HepG2 (cell line): ENCODE results near the gene SLC4A11. TPM values are rescaled to one million over a fixed set of nuclear protein-coding genes. Genes with fewer than 3 reads are reported as not detected.
A peak's percentile ranks its signal among the peaks of the same experiment; 100 is the strongest.

Experiments
- HDAC6 ChIP-seq: fragments of 200-600 bp; sonication (generic); IDR thresholded peaks from 2 replicates; pipeline ENCODE4 v1.7.0; 2017; ENCODE audit warnings: mild to moderate bottlenecking, antibody characterized with exemption, low read length, low read depth
- KDM3A ChIP-seq: IDR thresholded peaks from 2 replicates; pipeline ENCODE4 v1.6.1; 2018; ENCODE audit warnings: low read depth, missing compliant biosample characterization
- NBN ChIP-seq: fragments of 450-650 bp; conservative IDR thresholded peaks from 2 replicates; pipeline ENCODE4 v1.6.1; 2017
- NFATC3 ChIP-seq: sonication (generic); formaldehyde crosslinking; IDR thresholded peaks from 2 replicates; pipeline ENCODE4 v1.5.1; 2020; ENCODE audit warnings: mild to moderate bottlenecking, missing genetic modification reagents
- TBX3 ChIP-seq: fragments of 450-650 bp; IDR thresholded peaks from 2 replicates; pipeline ENCODE4 v1.6.1; 2017; ENCODE audit warnings: antibody characterized with exemption, mild to moderate bottlenecking, inconsistent platforms, borderline replicate concordance
- ZNF446 ChIP-seq: sonication (generic); formaldehyde crosslinking; IDR thresholded peaks from 2 replicates; pipeline ENCODE4 v1.5.0; 2020; ENCODE audit warnings: mild to moderate bottlenecking, missing genetic modification reagents
- ZNF543 ChIP-seq: sonication (generic); formaldehyde crosslinking; IDR thresholded peaks from 2 replicates; pipeline ENCODE4 v1.4.0; 2020; ENCODE audit warnings: mild to moderate bottlenecking, missing genetic modification reagents
- ZNF547 ChIP-seq: sonication (generic); formaldehyde crosslinking; IDR thresholded peaks from 2 replicates; pipeline ENCODE4 v1.5.1; 2020; ENCODE audit warnings: mild to moderate bottlenecking, missing genetic modification reagents
- ZNF607 ChIP-seq: sonication (generic); formaldehyde crosslinking; IDR thresholded peaks from 2 replicates; pipeline ENCODE4 v1.5.1; 2020; ENCODE audit warnings: missing genetic modification reagents, mild to moderate bottlenecking, borderline replicate concordance
- ZNF709 ChIP-seq: sonication (generic); formaldehyde crosslinking; IDR thresholded peaks from 2 replicates; pipeline ENCODE4 v1.5.0; 2020; ENCODE audit warnings: mild to moderate bottlenecking, missing genetic modification reagents
- polyA plus RNA-seq, 8 experiments: library from polyadenylated mRNA; depleted of rRNA in 3 of 8; stranded (reverse) in 7 of 8; unstranded in 1 of 8; fragments of >200 nt; fragmentation: Illumina TruSeq in 4 of 8; extraction: Trizol in 4 of 8; gene quantifications; 2 replicates each; pipeline versions ENCODE4 v1.2.1 to v1.2.3, GENCODE V29; 2011 to 2016; ENCODE audit warnings: low read depth in 4 of 8, missing spikeins in 1 of 8, mixed read lengths in 1 of 8; ENCODE audit not compliant: insufficient read depth in 1 of 8
- total RNA-seq, 5 experiments: library from RNA; depleted of rRNA; stranded (reverse); fragments of >200 nt; fragmentation: Illumina TruSeq; extraction: Trizol; gene quantifications; 2 replicates each; pipeline ENCODE4 v1.2.3, GENCODE V29; 2016; ENCODE audit warnings: low read depth in 1 of 5
- TF ChIP-seq, protein P1 (sequence below): sonication (generic); formaldehyde crosslinking; IDR thresholded peaks from 2 replicates; pipeline ENCODE4 v1.4.0; 2020; ENCODE audit warnings: missing genetic modification reagents, mild to moderate bottlenecking, borderline replicate concordance
- TF ChIP-seq, protein P2 (sequence below): sonication (generic); formaldehyde crosslinking; IDR thresholded peaks from 2 replicates; pipeline ENCODE4 v1.9.0; 2022; ENCODE audit warnings: low read depth, missing genetic modification reagents
- TF ChIP-seq, protein P3 (sequence below): fragments of 450-650 bp; IDR thresholded peaks from 2 replicates; pipeline ENCODE4 v1.6.1; 2017; ENCODE audit warnings: mild to moderate bottlenecking
- TF ChIP-seq, protein P4 (sequence below), 2 experiments: IDR thresholded peaks; 2 replicates each; pipeline ENCODE4 v1.6.1; 2011 to 2012; ENCODE audit warnings: low read length in 2 of 2, borderline replicate concordance in 1 of 2, low read depth in 1 of 2, mild to moderate bottlenecking in 1 of 2, moderate library complexity in 1 of 2
- TF ChIP-seq, protein P5 (sequence below): sonication (generic); formaldehyde crosslinking; IDR thresholded peaks from 2 replicates; pipeline ENCODE4 v1.4.0; 2020; ENCODE audit warnings: mild to moderate bottlenecking, missing genetic modification reagents

Gene SLC4A11
- total and polyA plus RNA-seq, 2 of the 13 experiments (the other 11 are each of a cell fraction or from before 2014, with no cell fraction given) = 3.9 to 27.0 TPM

DNA sequence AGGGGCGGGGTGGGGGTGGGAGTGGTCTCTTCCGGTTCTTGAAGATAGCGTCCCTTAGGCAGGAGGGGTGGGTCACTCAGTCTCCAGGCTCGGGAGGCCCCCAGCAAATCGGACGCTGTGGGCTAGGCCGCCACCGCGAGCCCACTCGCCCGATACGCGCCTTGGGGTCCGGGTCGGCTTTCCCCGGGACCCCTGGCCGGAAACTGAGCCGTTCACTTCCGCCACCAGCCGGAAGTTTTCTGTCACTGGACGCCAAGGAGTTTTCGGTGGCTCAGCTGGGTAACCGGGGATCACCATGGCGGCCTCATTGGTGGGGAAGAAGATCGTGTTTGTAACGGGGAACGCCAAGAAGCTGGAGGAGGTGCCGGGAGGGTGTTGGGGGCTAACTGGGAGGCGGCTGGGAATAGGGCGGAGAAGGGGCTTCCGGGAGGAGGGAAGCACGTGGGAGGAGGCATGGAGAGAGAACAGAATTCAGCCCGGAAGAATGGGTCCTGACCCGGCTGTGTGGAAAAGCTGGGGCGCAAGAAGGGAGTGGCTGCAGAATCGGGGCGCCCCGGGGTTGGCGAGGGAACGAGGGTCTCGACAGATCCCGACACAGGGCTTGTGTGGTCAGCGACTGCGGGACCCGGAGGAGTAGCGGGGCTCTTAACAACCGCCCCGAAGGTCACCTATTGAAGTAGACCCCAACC is 29.6 kb downstream of the SLC4A11 start, which contains the start of gene ITPA (continued):
- TF ChIP-seq, protein P1, sequence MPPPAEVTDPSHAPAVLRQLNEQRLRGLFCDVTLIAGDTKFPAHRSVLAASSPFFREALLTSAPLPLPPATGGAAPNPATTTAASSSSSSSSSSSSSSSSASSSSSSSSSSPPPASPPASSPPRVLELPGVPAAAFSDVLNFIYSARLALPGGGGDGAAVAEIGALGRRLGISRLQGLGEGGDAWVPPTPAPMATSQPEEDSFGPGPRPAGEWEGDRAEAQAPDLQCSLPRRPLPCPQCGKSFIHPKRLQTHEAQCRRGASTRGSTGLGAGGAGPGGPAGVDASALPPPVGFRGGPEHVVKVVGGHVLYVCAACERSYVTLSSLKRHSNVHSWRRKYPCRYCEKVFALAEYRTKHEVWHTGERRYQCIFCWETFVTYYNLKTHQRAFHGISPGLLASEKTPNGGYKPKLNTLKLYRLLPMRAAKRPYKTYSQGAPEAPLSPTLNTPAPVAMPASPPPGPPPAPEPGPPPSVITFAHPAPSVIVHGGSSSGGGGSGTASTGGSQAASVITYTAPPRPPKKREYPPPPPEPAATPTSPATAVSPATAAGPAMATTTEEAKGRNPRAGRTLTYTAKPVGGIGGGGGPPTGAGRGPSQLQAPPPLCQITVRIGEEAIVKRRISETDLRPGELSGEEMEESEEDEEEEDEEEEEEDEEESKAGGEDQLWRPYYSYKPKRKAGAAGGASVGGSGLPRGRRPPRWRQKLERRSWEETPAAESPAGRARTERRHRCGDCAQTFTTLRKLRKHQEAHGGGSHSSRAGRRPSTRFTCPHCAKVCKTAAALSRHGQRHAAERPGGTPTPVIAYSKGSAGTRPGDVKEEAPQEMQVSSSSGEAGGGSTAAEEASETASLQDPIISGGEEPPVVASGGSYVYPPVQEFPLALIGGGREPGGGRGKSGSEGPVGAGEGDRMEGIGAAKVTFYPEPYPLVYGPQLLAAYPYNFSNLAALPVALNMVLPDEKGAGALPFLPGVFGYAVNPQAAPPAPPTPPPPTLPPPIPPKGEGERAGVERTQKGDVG (CRISPR knock-in tag) = peak; percentile 89
- peak; percentile 21; the same call in 1 of the 2 replicates for TF ChIP-seq ZNF547 (CRISPR knock-in tag)
- TF ChIP-seq NFATC3 (CRISPR knock-in tag) = no peak; the same call in 1 of the 2 replicates
- peak; percentile 56; the same call in 1 of the 2 replicates for TF ChIP-seq KDM3A (CRISPR knock-in tag)
- TF ChIP-seq HDAC6 = no peak
- TF ChIP-seq ZNF446 (CRISPR knock-in tag) = peak; percentile 12; the same call in 1 of the 2 replicates
- TF ChIP-seq, protein P2, sequence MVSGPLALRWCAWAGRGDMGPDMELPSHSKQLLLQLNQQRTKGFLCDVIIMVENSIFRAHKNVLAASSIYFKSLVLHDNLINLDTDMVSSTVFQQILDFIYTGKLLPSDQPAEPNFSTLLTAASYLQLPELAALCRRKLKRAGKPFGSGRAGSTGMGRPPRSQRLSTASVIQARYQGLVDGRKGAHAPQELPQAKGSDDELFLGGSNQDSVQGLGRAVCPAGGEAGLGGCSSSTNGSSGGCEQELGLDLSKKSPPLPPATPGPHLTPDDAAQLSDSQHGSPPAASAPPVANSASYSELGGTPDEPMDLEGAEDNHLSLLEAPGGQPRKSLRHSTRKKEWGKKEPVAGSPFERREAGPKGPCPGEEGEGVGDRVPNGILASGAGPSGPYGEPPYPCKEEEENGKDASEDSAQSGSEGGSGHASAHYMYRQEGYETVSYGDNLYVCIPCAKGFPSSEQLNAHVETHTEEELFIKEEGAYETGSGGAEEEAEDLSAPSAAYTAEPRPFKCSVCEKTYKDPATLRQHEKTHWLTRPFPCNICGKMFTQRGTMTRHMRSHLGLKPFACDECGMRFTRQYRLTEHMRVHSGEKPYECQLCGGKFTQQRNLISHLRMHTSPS (CRISPR knock-in tag) = no peak; the same call in 1 of the 2 replicates
- peak; percentile 85; the same call in 1 of the 2 replicates for TF ChIP-seq ZNF543 (CRISPR knock-in tag)
- no peak for TF ChIP-seq ZNF607 (CRISPR knock-in tag)
- TF ChIP-seq, protein P3, sequence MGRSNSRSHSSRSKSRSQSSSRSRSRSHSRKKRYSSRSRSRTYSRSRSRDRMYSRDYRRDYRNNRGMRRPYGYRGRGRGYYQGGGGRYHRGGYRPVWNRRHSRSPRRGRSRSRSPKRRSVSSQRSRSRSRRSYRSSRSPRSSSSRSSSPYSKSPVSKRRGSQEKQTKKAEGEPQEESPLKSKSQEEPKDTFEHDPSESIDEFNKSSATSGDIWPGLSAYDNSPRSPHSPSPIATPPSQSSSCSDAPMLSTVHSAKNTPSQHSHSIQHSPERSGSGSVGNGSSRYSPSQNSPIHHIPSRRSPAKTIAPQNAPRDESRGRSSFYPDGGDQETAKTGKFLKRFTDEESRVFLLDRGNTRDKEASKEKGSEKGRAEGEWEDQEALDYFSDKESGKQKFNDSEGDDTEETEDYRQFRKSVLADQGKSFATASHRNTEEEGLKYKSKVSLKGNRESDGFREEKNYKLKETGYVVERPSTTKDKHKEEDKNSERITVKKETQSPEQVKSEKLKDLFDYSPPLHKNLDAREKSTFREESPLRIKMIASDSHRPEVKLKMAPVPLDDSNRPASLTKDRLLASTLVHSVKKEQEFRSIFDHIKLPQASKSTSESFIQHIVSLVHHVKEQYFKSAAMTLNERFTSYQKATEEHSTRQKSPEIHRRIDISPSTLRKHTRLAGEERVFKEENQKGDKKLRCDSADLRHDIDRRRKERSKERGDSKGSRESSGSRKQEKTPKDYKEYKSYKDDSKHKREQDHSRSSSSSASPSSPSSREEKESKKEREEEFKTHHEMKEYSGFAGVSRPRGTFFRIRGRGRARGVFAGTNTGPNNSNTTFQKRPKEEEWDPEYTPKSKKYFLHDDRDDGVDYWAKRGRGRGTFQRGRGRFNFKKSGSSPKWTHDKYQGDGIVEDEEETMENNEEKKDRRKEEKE = no peak
- no peak for TF ChIP-seq NBN
- peak; percentile 54; the same call in 1 of the 2 replicates for TF ChIP-seq ZNF709
- TF ChIP-seq, protein P4, sequence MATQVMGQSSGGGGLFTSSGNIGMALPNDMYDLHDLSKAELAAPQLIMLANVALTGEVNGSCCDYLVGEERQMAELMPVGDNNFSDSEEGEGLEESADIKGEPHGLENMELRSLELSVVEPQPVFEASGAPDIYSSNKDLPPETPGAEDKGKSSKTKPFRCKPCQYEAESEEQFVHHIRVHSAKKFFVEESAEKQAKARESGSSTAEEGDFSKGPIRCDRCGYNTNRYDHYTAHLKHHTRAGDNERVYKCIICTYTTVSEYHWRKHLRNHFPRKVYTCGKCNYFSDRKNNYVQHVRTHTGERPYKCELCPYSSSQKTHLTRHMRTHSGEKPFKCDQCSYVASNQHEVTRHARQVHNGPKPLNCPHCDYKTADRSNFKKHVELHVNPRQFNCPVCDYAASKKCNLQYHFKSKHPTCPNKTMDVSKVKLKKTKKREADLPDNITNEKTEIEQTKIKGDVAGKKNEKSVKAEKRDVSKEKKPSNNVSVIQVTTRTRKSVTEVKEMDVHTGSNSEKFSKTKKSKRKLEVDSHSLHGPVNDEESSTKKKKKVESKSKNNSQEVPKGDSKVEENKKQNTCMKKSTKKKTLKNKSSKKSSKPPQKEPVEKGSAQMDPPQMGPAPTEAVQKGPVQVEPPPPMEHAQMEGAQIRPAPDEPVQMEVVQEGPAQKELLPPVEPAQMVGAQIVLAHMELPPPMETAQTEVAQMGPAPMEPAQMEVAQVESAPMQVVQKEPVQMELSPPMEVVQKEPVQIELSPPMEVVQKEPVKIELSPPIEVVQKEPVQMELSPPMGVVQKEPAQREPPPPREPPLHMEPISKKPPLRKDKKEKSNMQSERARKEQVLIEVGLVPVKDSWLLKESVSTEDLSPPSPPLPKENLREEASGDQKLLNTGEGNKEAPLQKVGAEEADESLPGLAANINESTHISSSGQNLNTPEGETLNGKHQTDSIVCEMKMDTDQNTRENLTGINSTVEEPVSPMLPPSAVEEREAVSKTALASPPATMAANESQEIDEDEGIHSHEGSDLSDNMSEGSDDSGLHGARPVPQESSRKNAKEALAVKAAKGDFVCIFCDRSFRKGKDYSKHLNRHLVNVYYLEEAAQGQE (IDR thresholded peaks at IDR 0.05; ENCODE audit: borderline replicate concordance in 1 of 2, low read depth in 1 of 2, low read length in 2 of 2) = peak in 1 of 2 experiments; percentile 48; a peak in 1 of 4 replicates
- TF ChIP-seq, protein P5, sequence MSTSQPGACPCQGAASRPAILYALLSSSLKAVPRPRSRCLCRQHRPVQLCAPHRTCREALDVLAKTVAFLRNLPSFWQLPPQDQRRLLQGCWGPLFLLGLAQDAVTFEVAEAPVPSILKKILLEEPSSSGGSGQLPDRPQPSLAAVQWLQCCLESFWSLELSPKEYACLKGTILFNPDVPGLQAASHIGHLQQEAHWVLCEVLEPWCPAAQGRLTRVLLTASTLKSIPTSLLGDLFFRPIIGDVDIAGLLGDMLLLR (CRISPR knock-in tag) = peak; percentile 79
- no peak for TF ChIP-seq TBX3
